K562 (cell line): ENCODE measurements around the gene IFT25. TPM values are rescaled to one million over a fixed set of nuclear protein-coding genes. Genes with fewer than 3 reads are reported as not detected.

Experiments
- ATAC-seq: fragments of 200-7000 bp; cut with Tn5 transposase; 3 replicates; pipeline ENCODE4 v1.9.1; 2020; ENCODE audit warnings: moderate library complexity
- BruUV-seq: library from RNA; stranded (reverse); fragments of 400-500 nt; replicated peaks from 2 replicates; lab custom pipeline; 2021; lab: Mats Ljungman, UMichigan
- CTCF ChIA-PET: fragments of 300-600 bp; formaldehyde crosslinking; extraction: SDS; loops from one replicate; lab custom pipeline; 2021; ENCODE audit warnings: low intra/inter-chr PET ratio; lab: Yijun Ruan, JAX
- POLR2A ChIA-PET: fragments of 300-600, 350-650 bp; sonication (Branson Sonifier 250); formaldehyde crosslinking; extraction: SDS; loops from one replicate; lab custom pipeline; 2021; ENCODE audit warnings: antibody characterized with exemption, inconsistent platforms; lab: Yijun Ruan, JAX
- DNase-seq, 4 experiments: peaks; one replicate each; pipeline versions ENCODE4 v3.0.0 to v3.0.0-alpha.2; 2011 to 2018; ENCODE audit warnings: low spot score in 3 of 4, mixed read lengths in 3 of 4; ENCODE audit errors: extremely low read depth in 1 of 4
- FAIRE-seq: peaks from 2 replicates; lab custom pipeline; 2011; peaks lifted over from hg19 to GRCh38; lab: Jason Lieb, UNC
- H2AFZ ChIP-seq: 2 replicates; pipeline ENCODE4 v1.6.0; 2011; ENCODE audit warnings: low read depth, low read length, control low read depth, inconsistent platforms
- H3K27ac ChIP-seq: fragments of 200-600 bp; 3 replicates; pipeline ENCODE4 v1.8.0; 2011; ENCODE audit warnings: low read depth, mild to moderate bottlenecking, control low read depth, inconsistent platforms, low read length, moderate library complexity, mixed read lengths; ENCODE audit errors: extremely low read depth
- H3K27me3 ChIP-seq, 2 experiments: fragments of 300-600 bp in 1 of 2; 2 replicates in 1 of 2; 3 replicates in 1 of 2; pipeline versions ENCODE4 v1.6.0 to v1.8.0; 2011; ENCODE audit warnings: inconsistent platforms in 2 of 2, low read length in 2 of 2, mild to moderate bottlenecking in 1 of 2, mixed read lengths in 1 of 2, moderate library complexity in 1 of 2; ENCODE audit not compliant: control insufficient read depth in 2 of 2, insufficient read depth in 2 of 2
- H3K36me3 ChIP-seq: fragments of 300-600 bp; 3 replicates; pipeline ENCODE4 v1.8.0; 2011; ENCODE audit warnings: mild to moderate bottlenecking, low read length, inconsistent platforms; ENCODE audit not compliant: control insufficient read depth, insufficient read depth
- H3K4me1 ChIP-seq, 2 experiments: fragments of 200-600 bp in 1 of 2; replicated peaks in 1 of 2; 2 replicates in 1 of 2; 3 replicates in 1 of 2; pipeline versions ENCODE4 v1.5.1 to v1.8.0; 2011; ENCODE audit warnings: inconsistent platforms in 2 of 2, low read length in 2 of 2, mild to moderate bottlenecking in 1 of 2, mixed read lengths in 1 of 2, moderate library complexity in 1 of 2; ENCODE audit not compliant: control insufficient read depth in 2 of 2, insufficient read depth in 2 of 2
- H3K4me2 ChIP-seq: 2 replicates; pipeline ENCODE4 v1.6.1; 2011; ENCODE audit warnings: low read length, control low read depth, inconsistent platforms, mixed read lengths; ENCODE audit not compliant: insufficient read depth
- H3K4me3 ChIP-seq: fragments of 200-600 bp; sonication (generic), shearing (Covaris generic); 2 replicates; pipeline ENCODE4 v1.5.1; 2016; ENCODE audit warnings: control low read depth, inconsistent platforms
- H3K79me2 ChIP-seq: fragments of 200-600 bp; 3 replicates; pipeline ENCODE4 v1.8.0; 2011; ENCODE audit warnings: low read length, inconsistent platforms; ENCODE audit not compliant: control insufficient read depth, insufficient read depth
- H3K9ac ChIP-seq, 2 experiments: 2 replicates each; pipeline versions ENCODE4 v1.6.0 to v1.6.1; 2011; ENCODE audit warnings: low read depth in 2 of 2, low read length in 2 of 2, control low read depth in 1 of 2, inconsistent platforms in 1 of 2, mild to moderate bottlenecking in 1 of 2, mixed read lengths in 1 of 2; ENCODE audit not compliant: insufficient read depth in 1 of 2
- H3K9me1 ChIP-seq: one replicate; pipeline ENCODE4 v1.6.0; 2011; ENCODE audit warnings: inconsistent platforms, mild to moderate bottlenecking, low read length, moderate library complexity; ENCODE audit not compliant: control insufficient read depth, insufficient read depth
- H3K9me3 ChIP-seq: replicated peaks from 2 replicates; pipeline ENCODE4 v1.5.1; 2011; ENCODE audit warnings: low read depth, low read length, inconsistent platforms; ENCODE audit not compliant: control insufficient read depth, insufficient read depth
- H4K20me1 ChIP-seq: replicated peaks from 2 replicates; pipeline ENCODE4 v1.6.1; 2011; ENCODE audit warnings: low read length, inconsistent platforms, mixed read lengths; ENCODE audit not compliant: control insufficient read depth, insufficient read depth
- EP400 ChIP-seq: fragments of 450-650 bp; IDR thresholded peaks from 2 replicates; pipeline ENCODE4 v1.6.1; 2017; ENCODE audit warnings: antibody characterized with exemption, mild to moderate bottlenecking, moderate library complexity
- FOS ChIP-seq: IDR thresholded peaks from 3 replicates; pipeline ENCODE4 v1.6.1; 2011; ENCODE audit not compliant: insufficient read length; ENCODE audit errors: extremely low read depth
- ILK ChIP-seq: fragments of 450-650 bp; IDR thresholded peaks from 2 replicates; pipeline ENCODE4 v1.6.1; 2016; ENCODE audit warnings: missing genetic modification characterization, low read depth, mild to moderate bottlenecking, missing compliant biosample characterization, moderate library complexity, borderline replicate concordance
- KLF1 ChIP-seq: fragments of 450-650 bp; IDR thresholded peaks from 2 replicates; pipeline ENCODE4 v1.6.1; 2016; ENCODE audit warnings: missing genetic modification characterization, missing compliant biosample characterization
- MED1 ChIP-seq: sonication (generic); formaldehyde crosslinking; IDR thresholded peaks from 2 replicates; pipeline ENCODE4 v1.8.1; 2023; ENCODE audit warnings: missing genetic modification reagents, borderline replicate concordance
- RERE ChIP-seq: sonication (generic); formaldehyde crosslinking; IDR thresholded peaks from 2 replicates; pipeline ENCODE4 v1.8.0; 2023; ENCODE audit warnings: missing genetic modification reagents, mild to moderate bottlenecking, borderline replicate concordance
- SREBF1 ChIP-seq: fragments of 150-350 bp; IDR thresholded peaks from 2 replicates; pipeline ENCODE4 v1.6.1; 2014; ENCODE audit warnings: antibody characterized with exemption, low read depth, low read length, borderline replicate concordance
- TRIM28 ChIP-seq: fragments of 450-650 bp; IDR thresholded peaks from 2 replicates; pipeline ENCODE4 v1.6.1; 2017
- WGBS: fragments of 100-300 bp; shearing (Covaris generic); methylation state at CpG from one replicate; pipeline ENCODE4 v1.1.6; 2016; ENCODE audit warnings: low coverage, mixed read lengths; ENCODE audit not compliant: insufficient coverage; ENCODE audit errors: missing lambda C conversion rate; 5-methylcytosine and 5-hydroxymethylcytosine counted together
- in situ Hi-C: fragments of 300-500 bp; cut with MboI; formaldehyde crosslinking; loops from 4 replicates; pipeline ENCODE4 v1.15.0; 2018; ENCODE audit warnings: inconsistent platforms, mixed read lengths
- intact Hi-C: fragments of 100-400 bp; cut with micrococcal nuclease; formaldehyde crosslinking; loops from 2 replicates; pipeline ENCODE4 v1.14.2; 2022
- polyA plus RNA-seq, 8 experiments: library from polyadenylated mRNA; depleted of rRNA in 4 of 8; stranded (reverse) in 5 of 8; unstranded in 3 of 8; fragments of >200 nt; fragmentation: Nextera tagmentation in 2 of 8; fragmentation: Illumina TruSeq in 1 of 8; extraction: Ambion mirVana in 2 of 8; extraction: Trizol in 1 of 8; gene quantifications; 2 replicates each; pipeline versions ENCODE4 v1.2.1 to v1.2.3, GENCODE V29; 2011 to 2014; ENCODE audit warnings: inconsistent platforms in 1 of 8, missing spikeins in 1 of 8
- total RNA-seq, 7 experiments: library from RNA; depleted of rRNA in 6 of 7; stranded (reverse); fragments of >200 nt in 6 of 7; fragmentation: Illumina TruSeq in 2 of 7; extraction: Trizol in 2 of 7; gene quantifications; 2 replicates each; pipeline versions ENCODE4 v1.2.1 to v1.2.3, GENCODE V29; 2011 to 2021; ENCODE audit warnings: low replicate concordance in 1 of 7
- TF ChIP-seq, protein P1 (sequence below): fragments of 250-450 bp; sonication (Bioruptor Pico); IDR thresholded peaks from 2 replicates; pipeline ENCODE4 v1.8.0; 2021; ENCODE audit warnings: mild to moderate bottlenecking, moderate library complexity

IFT25 gene
- total and polyA plus RNA-seq, 9 of the 15 experiments (the other 6 are each of a cell fraction or from before 2014, with no cell fraction given), result 93.6 to 209 (median 167) TPM

DNA sequence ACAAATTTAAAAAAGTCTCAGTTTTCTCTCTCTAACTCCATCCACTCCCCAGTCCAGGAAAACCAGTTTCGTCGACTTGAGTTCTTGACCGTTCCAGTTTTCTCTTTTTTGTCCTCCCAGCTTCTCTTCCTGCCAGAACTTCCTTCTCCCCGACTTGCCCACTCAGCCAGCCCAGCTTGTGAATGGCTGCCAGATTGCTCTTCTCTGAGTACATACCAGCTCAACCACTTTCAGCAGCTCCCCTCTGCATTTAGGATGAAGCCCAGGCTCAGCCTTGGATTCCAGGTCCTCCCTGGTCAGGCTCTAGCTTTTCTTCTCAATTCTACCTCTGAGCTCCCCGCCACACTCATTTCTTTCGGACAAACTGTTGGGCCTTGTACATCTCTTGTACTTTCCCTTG is 50.1 kb downstream of the IFT25 start:
- no peaks in the 10 kb centered on the region for H3K9me3 ChIP-seq
- 62% methylated on average over 6 of the region's 6 CpGs for WGBS
- intact Hi-C loops, result no loop called here
- H2AFZ ChIP-seq, result no peak overlapping the region
- H3K36me3 ChIP-seq, result no peaks in the 10 kb centered on the region
- BruUV-seq, result no TSS peak
- no peaks in the 10 kb centered on the region for H3K9me1 ChIP-seq
- no peak for TF ChIP-seq MED1 (CRISPR knock-in tag)
- TF ChIP-seq, all 486 proteins: peak for 0
- ATAC-seq (no peak), FAIRE-seq (no peak), DNase-seq (no peak)
- Histone ChIP-seq H3K4me1 (peaks cover 6 to 16% of the 10 kb centered on the region in 2 experiments; a peak in 4 of 5 replicates), H3K9ac (no peak overlapping the region), H3K4me2 (no peak overlapping the region), H3K4me3 (no peak overlapping the region), H4K20me1 (no peaks in the 10 kb centered on the region), H3K27me3 (no peaks in the 10 kb centered on the region), H3K79me2 (no peaks in the 10 kb centered on the region), H3K27ac (no peak overlapping the region)
- in situ Hi-C loops, result no loop called here
- ChIA-PET CTCF (no interaction called here), POLR2A (interaction anchor here (0.7 kb wide), 1 partner anchor 30 kb away, joined by 3 read pairs; no protein-coding TSS in a partner anchor)

DNA sequence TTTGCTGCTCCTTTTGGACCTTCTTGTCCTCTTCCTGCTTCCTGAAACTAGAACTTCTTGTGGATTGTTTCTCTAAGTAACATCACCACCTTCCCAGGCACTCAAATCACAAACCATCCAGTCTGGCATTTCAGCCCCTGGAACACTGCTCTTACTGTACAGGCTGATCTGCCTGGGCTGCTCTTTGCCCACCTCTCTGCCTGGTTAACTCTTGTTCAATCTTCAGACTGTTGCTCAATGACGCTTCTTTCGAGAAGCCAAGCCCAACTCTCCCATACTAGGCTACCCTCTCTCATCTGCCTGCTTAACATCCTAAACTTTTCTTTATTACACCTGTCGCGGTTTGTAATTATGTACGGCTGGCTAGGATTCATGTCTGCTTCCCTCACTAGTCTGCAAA is 50.9 kb downstream of the IFT25 start:
- Histone ChIP-seq H3K4me1 (peaks cover 10 to 20% of the 10 kb centered on the region in 2 experiments), H2AFZ (no peak overlapping the region), H3K4me2 (no peak overlapping the region), H3K9me3 (no peaks in the 10 kb centered on the region), H3K36me3 (no peaks in the 10 kb centered on the region), H4K20me1 (no peaks in the 10 kb centered on the region), H3K4me3 (no peak overlapping the region), H3K27me3 (no peaks in the 10 kb centered on the region), H3K27ac (no peak overlapping the region), H3K9ac (no peak overlapping the region), H3K79me2 (no peaks in the 10 kb centered on the region), H3K9me1 (no peaks in the 10 kb centered on the region)
- ChIA-PET CTCF (no interaction called here), POLR2A (interaction anchor here (0.6 kb wide), 1 partner anchor 398 kb away, joined by 4 read pairs; no protein-coding TSS in a partner anchor)
- WGBS, result 83% methylated on average over 5 of the region's 5 CpGs
- FAIRE-seq (no peak), ATAC-seq (no peak), DNase-seq (no peak)
- intact Hi-C loops (no loop called here), in situ Hi-C loops (no loop called here)
- BruUV-seq, result no TSS peak
- TF ChIP-seq, protein P1, sequence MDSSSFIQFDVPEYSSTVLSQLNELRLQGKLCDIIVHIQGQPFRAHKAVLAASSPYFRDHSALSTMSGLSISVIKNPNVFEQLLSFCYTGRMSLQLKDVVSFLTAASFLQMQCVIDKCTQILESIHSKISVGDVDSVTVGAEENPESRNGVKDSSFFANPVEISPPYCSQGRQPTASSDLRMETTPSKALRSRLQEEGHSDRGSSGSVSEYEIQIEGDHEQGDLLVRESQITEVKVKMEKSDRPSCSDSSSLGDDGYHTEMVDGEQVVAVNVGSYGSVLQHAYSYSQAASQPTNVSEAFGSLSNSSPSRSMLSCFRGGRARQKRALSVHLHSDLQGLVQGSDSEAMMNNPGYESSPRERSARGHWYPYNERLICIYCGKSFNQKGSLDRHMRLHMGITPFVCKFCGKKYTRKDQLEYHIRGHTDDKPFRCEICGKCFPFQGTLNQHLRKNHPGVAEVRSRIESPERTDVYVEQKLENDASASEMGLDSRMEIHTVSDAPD (CRISPR knock-in tag), result no peak
- TF ChIP-seq ILK (tag), result no peak
- no peak for TF ChIP-seq TRIM28
- TF ChIP-seq SREBF1, result no peak
- no peak for TF ChIP-seq KLF1 (tag)
- TF ChIP-seq EP400, result no peak
- TF ChIP-seq RERE (CRISPR knock-in tag), result no peak
- no peak for TF ChIP-seq FOS
